Measurements from ENCODE around the gene NRIP1. TPM values are rescaled to one million over a fixed set of nuclear protein-coding genes. Genes with fewer than 3 reads are reported as not detected.

Gene NRIP1
- total RNA-seq, 1 donor from 2014 or later = 81.1 TPM

DNA sequence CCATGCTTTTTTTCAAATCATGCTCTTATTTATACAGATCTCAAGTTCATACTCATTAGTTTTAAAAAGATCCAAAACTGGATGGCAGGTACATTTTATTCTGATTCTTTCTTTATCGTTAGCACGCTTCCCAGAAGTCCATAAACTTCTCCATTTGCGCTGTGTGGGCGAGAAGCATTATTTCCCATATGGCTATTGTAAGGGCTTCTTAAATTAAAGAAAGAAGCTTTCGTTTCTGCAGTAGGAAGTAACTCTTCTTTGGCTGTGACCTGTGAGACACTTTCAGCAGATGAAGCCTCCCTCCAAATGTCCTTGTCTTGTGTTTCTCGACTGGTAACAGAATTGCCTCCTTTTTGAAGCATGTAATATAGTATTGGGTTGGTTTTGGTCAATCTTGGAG is 100.2 kb downstream of the NRIP1 start:
- no peak for DNase-seq (ENCODE audit: low read depth)
- no peak overlapping the region for H3K4me3 ChIP-seq (ENCODE audit: low read depth, low read length)
- TF ChIP-seq, protein P1, sequence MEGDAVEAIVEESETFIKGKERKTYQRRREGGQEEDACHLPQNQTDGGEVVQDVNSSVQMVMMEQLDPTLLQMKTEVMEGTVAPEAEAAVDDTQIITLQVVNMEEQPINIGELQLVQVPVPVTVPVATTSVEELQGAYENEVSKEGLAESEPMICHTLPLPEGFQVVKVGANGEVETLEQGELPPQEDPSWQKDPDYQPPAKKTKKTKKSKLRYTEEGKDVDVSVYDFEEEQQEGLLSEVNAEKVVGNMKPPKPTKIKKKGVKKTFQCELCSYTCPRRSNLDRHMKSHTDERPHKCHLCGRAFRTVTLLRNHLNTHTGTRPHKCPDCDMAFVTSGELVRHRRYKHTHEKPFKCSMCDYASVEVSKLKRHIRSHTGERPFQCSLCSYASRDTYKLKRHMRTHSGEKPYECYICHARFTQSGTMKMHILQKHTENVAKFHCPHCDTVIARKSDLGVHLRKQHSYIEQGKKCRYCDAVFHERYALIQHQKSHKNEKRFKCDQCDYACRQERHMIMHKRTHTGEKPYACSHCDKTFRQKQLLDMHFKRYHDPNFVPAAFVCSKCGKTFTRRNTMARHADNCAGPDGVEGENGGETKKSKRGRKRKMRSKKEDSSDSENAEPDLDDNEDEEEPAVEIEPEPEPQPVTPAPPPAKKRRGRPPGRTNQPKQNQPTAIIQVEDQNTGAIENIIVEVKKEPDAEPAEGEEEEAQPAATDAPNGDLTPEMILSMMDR (conservative IDR thresholded peaks at IDR 0.05; ENCODE audit: low read depth, low read length) = no peak

- H3K4me3 ChIP-seq (ENCODE audit: low read depth, low read length) = no peak overlapping the region
- TF ChIP-seq, protein P1 (conservative IDR thresholded peaks at IDR 0.05; ENCODE audit: low read depth, low read length) = no peak
- no peak for DNase-seq (ENCODE audit: low read depth)
Measured at GRCh38 chr21:14962217-14962616, 102.6 kb downstream of the NRIP1 start.

DNA sequence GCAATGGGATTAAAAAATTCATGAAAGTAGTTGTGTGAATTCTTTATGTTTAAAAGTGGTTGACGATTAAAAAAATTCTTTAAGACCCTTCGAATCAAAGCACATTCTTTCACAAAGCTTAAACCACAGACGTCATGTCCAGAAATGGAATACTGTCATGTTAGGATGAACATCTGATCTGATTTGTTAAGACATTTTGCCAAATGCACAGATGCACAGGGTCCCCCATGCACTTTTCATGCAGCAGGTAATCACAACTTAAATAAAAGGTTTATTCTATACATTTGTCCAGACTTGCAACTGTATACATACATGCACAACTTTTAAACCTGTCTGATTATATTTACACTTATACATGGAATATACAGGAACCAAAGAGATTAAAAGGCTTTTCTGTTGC is 103.3 kb downstream of the NRIP1 start:
- TF ChIP-seq, protein P1 (conservative IDR thresholded peaks at IDR 0.05; ENCODE audit: low read depth, low read length) = no peak
- H3K4me3 ChIP-seq (ENCODE audit: low read depth, low read length) = no peak overlapping the region
- DNase-seq (ENCODE audit: low read depth) = no peak

DNA sequence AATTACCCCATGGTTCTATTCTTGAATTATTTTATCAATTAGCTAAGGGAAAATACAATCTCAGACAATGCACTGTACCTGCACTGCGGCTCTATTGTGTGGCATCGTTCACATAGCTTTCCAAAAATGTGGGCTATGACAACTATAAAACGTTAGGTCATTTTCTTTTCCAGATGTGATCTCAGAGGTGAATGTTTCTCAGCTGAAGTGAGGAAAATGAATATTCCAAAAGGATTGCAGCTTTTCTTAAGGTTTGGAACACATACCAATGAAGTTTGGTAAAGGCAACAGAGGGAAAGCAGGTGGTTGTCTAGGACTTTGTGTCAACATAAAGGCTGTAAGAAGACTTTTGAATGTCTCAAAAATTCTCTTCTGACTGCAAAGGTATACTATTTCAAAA is 105.5 kb downstream of the NRIP1 start:
- no peak for DNase-seq (ENCODE audit: low read depth)
- TF ChIP-seq, protein P1 (conservative IDR thresholded peaks at IDR 0.05; ENCODE audit: low read depth, low read length) = no peak
- no peak overlapping the region for H3K4me3 ChIP-seq (ENCODE audit: low read depth, low read length)

DNA sequence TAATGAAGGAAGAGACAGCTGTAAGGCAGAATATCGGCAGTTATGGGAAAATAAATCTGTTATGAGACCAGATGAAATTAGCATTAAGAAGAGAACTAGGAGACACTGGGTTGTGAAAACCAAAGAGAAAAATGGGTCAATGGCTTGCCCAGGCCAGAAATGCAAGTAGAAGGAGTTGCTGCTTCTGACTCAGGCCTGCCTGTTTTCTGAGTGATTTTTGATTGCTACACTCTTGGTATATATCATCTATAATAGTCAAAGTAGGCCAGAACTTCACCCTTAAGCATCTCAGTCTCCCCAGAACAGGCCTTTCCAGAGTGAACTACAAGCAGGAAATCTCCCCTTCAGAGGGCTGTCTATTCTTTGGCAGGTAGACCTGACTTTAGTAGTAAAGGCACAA is 107.0 kb downstream of the NRIP1 start:
- TF ChIP-seq, protein P1 (conservative IDR thresholded peaks at IDR 0.05; ENCODE audit: low read depth, low read length) = no peak
- no peak overlapping the region for H3K4me3 ChIP-seq (ENCODE audit: low read depth, low read length)
- no peak for DNase-seq (ENCODE audit: low read depth)

DNA sequence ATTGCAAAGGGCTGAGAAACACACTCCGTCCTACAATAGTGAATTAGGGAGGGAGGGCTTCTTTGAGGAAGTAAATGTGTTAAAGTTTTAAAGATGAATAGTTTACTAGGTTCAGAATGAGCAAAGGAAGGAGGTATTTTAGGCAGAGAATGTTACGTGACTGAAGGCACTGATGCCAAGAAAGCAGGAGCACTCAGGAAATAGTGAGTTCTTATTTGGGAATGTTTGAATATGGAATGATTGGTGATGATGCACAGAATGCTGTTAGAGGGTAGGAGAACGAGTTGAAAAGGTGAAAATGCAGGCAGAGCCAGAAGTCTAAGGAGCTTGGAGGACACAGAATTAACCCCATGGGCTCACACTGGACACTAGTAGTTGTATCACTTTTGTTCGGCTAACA is 108.0 kb downstream of the NRIP1 start:
- DNase-seq (ENCODE audit: low read depth) = no peak
- no peak overlapping the region for H3K4me3 ChIP-seq (ENCODE audit: low read depth, low read length)
- TF ChIP-seq, protein P1 (conservative IDR thresholded peaks at IDR 0.05; ENCODE audit: low read depth, low read length) = no peak

- no peak for DNase-seq (ENCODE audit: low read depth)
- no peak overlapping the region for H3K4me3 ChIP-seq (ENCODE audit: low read depth, low read length)
- TF ChIP-seq, protein P1 (conservative IDR thresholded peaks at IDR 0.05; ENCODE audit: low read depth, low read length) = no peak
Measured at GRCh38 chr21:14955936-14956520, 108.8 kb downstream of the NRIP1 start.

Measured in epithelial cell of proximal tubule (primary cell).